Large intestine (tissue), 3 donors: ENCODE data around the gene SNAP91. TPM values are rescaled to one million over a fixed set of nuclear protein-coding genes. Genes with fewer than 3 reads are reported as not detected.
"Not testable (repeated sequence)": the region's sequence is repeated elsewhere in the genome, so short reads cannot be mapped to it uniquely, and the experiment has no call there.

Source experiments
- DNase-seq, 2 donors: peaks; one replicate each; pipeline versions ENCODE4 v3.0.0 to v3.0.0-alpha.2; 2013
- H3K27ac ChIP-seq: one replicate; pipeline ENCODE4 v1.5.1; 2013; ENCODE audit warnings: low read length
- H3K27me3 ChIP-seq: 2 replicates; pipeline ENCODE4 v1.6.1; 2013; ENCODE audit warnings: low read length; ENCODE audit not compliant: control insufficient read depth, insufficient read depth
- H3K36me3 ChIP-seq: 2 replicates; pipeline ENCODE4 v1.6.1; 2013; ENCODE audit warnings: low read length; ENCODE audit not compliant: control insufficient read depth, insufficient read depth
- H3K4me1 ChIP-seq: one replicate; pipeline ENCODE4 v1.6.1; 2013; ENCODE audit warnings: low read length; ENCODE audit not compliant: control insufficient read depth, insufficient read depth
- H3K4me3 ChIP-seq: one replicate; pipeline ENCODE4 v1.5.1; 2013; ENCODE audit warnings: low read length
- H3K9me3 ChIP-seq: one replicate; pipeline ENCODE4 v1.6.1; 2013; ENCODE audit warnings: mild to moderate bottlenecking, low read depth, low read length, moderate library complexity; ENCODE audit not compliant: control insufficient read depth
- WGBS: methylation state at CpG from one replicate; pipeline ENCODE4 v1.1.5; 2013; ENCODE audit warnings: low lambda C conversion rate; ENCODE audit not compliant: insufficient coverage; 5-methylcytosine and 5-hydroxymethylcytosine counted together
- polyA plus RNA-seq: library from polyadenylated mRNA; unstranded; fragments of 120-200 nt; gene quantifications from one replicate; pipeline ENCODE4 v1.2.1, GENCODE V29; 2013

SNAP91 gene
- polyA plus RNA-seq, 1 donor: 4.9 TPM

DNA sequence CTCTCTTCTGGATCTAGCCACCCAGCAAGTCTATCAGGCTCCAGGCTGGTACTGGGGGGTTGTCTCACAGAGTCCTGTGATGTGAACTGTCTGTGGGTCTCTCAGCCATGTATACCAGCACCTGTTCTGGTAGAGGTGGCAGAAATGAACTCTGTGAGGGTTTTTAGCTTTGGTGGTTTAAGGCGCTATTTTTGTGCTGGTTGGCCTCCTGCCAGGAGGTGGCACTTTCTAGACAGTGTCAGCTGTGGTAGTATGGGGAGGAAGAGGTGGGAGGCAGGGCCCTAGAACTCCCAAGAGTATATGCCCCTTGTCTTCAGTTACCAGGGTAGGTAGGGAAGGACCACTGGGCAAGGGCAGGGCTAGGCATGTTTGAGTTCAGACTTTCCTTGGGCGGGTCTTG, 75.8 kb downstream of the SNAP91 start:
- WGBS: no CpG with 5 or more reads among the region's 2 CpGs

GRCh38 chr6:83629908-83630307, 79.0 kb downstream of the SNAP91 start:
- not testable (repeated sequence) for H3K27ac ChIP-seq, H3K27me3 ChIP-seq, DNase-seq, H3K4me1 ChIP-seq, H3K4me3 ChIP-seq, H3K36me3 ChIP-seq, H3K9me3 ChIP-seq
- 96% methylated on average over 4 of the region's 4 CpGs for WGBS

More for the DNA sequence above, 75.8 kb downstream of the SNAP91 start:
- no peaks in the 10 kb centered on the region for H3K9me3 ChIP-seq
- H3K27ac ChIP-seq: no peak overlapping the region
- no peaks in the 10 kb centered on the region for H3K27me3 ChIP-seq
- no peaks in the 10 kb centered on the region for H3K36me3 ChIP-seq
- no peaks in the 10 kb centered on the region for H3K4me1 ChIP-seq
- no peak overlapping the region for H3K4me3 ChIP-seq
- no peak for DNase-seq

- Histone ChIP-seq H3K27ac (no peak overlapping the region), H3K4me3 (no peak overlapping the region), H3K27me3 (no peaks in the 10 kb centered on the region), H3K4me1 (no peaks in the 10 kb centered on the region), H3K9me3 (no peaks in the 10 kb centered on the region), H3K36me3 (no peaks in the 10 kb centered on the region)
- peak in 1 of 2 donors; percentile 10 for DNase-seq
- WGBS: 67% methylated on average over 1 of the region's 6 CpGs
Measured at GRCh38 chr6:83615025-83615999, 93.6 kb downstream of the SNAP91 start.

GRCh38 chr6:83613378-83613777, 95.5 kb downstream of the SNAP91 start:
- H3K27me3 ChIP-seq: no peaks in the 10 kb centered on the region
- no CpG with 5 or more reads among the region's 4 CpGs for WGBS

DNA sequence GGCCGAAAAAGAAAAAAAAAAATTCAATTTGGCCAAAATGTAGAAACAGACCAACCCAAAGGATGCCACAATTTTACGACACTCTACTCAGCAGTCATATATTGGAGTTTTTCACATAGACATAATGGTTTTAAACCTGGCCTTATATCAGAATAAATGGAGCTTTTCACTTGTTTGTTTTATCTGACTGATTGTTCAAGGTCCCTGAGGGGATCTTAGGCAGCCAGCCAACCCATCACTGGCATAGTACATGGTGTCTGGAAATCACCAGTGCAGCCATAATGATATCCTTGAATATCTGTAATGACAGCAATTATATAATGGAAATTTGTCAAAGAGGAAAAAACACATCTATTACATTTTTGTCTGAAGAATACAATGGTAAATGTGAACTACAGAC, 99.7 kb downstream of the SNAP91 start:
- no peaks in the 10 kb centered on the region for H3K36me3 ChIP-seq
- no peaks in the 10 kb centered on the region for H3K9me3 ChIP-seq
- no peak for DNase-seq
- H3K4me3 ChIP-seq: no peak overlapping the region
- H3K4me1 ChIP-seq: no peaks in the 10 kb centered on the region
- no peaks in the 10 kb centered on the region for H3K27me3 ChIP-seq
- no peak overlapping the region for H3K27ac ChIP-seq
- whole genome bisulfite sequencing: 80% methylated on average over 2 of the region's 2 CpGs

More at GRCh38 chr6:83613378-83613777, 95.5 kb downstream of the SNAP91 start:
- Histone ChIP-seq H3K36me3 (no peaks in the 10 kb centered on the region), H3K4me3 (no peak overlapping the region), H3K9me3 (no peaks in the 10 kb centered on the region), H3K27ac (no peak overlapping the region), H3K4me1 (no peaks in the 10 kb centered on the region)
- DNase-seq: no peak

GRCh38 chr6:83605517-83605916, 103.4 kb downstream of the SNAP91 start:
- H3K9me3 ChIP-seq: no peaks in the 10 kb centered on the region
- no peak for DNase-seq
- no peaks in the 10 kb centered on the region for H3K4me1 ChIP-seq
- WGBS: 60% methylated on average over 1 of the region's 1 CpG
- no peak overlapping the region for H3K4me3 ChIP-seq
- no peak overlapping the region for H3K27ac ChIP-seq
- H3K36me3 ChIP-seq: no peaks in the 10 kb centered on the region
- no peaks in the 10 kb centered on the region for H3K27me3 ChIP-seq

- Histone ChIP-seq H3K9me3 (no peaks in the 10 kb centered on the region), H3K4me3 (no peak overlapping the region), H3K36me3 (no peaks in the 10 kb centered on the region), H3K27ac (no peak overlapping the region), H3K4me1 (no peaks in the 10 kb centered on the region), H3K27me3 (no peaks in the 10 kb centered on the region)
- no peak for DNase-seq
- WGBS: 89% methylated on average over 2 of the region's 2 CpGs
Measured at GRCh38 chr6:83603551-83603950, 105.3 kb downstream of the SNAP91 start.

- no peak overlapping the region for H3K27ac ChIP-seq
- no peaks in the 10 kb centered on the region for H3K36me3 ChIP-seq
- H3K4me3 ChIP-seq: no peak overlapping the region
- no peaks in the 10 kb centered on the region for H3K27me3 ChIP-seq
- H3K4me1 ChIP-seq: no peaks in the 10 kb centered on the region
- no peaks in the 10 kb centered on the region for H3K9me3 ChIP-seq
- 70% methylated on average over 2 of the region's 3 CpGs for WGBS
- no peak for DNase-seq
Measured at GRCh38 chr6:83601119-83601518, 107.8 kb downstream of the SNAP91 start.

GRCh38 chr6:83600459-83600858, 108.4 kb downstream of the SNAP91 start:
- Histone ChIP-seq H3K27ac (no peak overlapping the region), H3K4me1 (no peaks in the 10 kb centered on the region), H3K9me3 (no peaks in the 10 kb centered on the region), H3K36me3 (no peaks in the 10 kb centered on the region), H3K27me3 (no peaks in the 10 kb centered on the region), H3K4me3 (no peak overlapping the region)
- no peak for DNase-seq
- no CpG with 5 or more reads among the region's 1 CpG for WGBS

DNA sequence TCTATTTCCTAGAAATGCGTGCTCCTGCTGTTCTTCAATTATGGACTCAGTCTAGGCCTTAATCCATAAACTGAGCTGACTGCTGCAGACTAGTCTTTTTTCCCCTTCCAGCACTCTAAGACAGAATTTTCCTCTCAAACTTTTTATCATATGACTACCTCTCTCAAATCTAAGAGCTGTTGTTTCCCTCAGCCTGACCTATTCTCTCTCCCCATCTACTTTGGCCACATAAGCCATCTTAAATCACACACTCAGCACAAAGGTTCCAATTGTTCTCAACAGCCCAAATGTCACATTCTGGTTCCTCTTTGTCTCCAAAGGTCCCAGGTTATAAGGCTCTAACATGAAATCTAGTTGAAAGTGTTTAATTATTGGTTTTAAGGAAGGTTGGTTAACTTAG, 111.4 kb downstream of the SNAP91 start:
- WGBS: no CpG with 5 or more reads among the region's 1 CpG

GRCh38 chr6:83597051-83597450, 111.8 kb downstream of the SNAP91 start:
- Histone ChIP-seq H3K36me3 (no peaks in the 10 kb centered on the region), H3K27me3 (no peaks in the 10 kb centered on the region), H3K9me3 (no peaks in the 10 kb centered on the region), H3K27ac (no peak overlapping the region), H3K4me3 (no peak overlapping the region), H3K4me1 (no peaks in the 10 kb centered on the region)
- no CpG with 5 or more reads among the region's 1 CpG for WGBS
- DNase-seq: no peak

More for the DNA sequence above, 111.4 kb downstream of the SNAP91 start:
- Histone ChIP-seq H3K9me3 (no peaks in the 10 kb centered on the region), H3K27me3 (no peaks in the 10 kb centered on the region), H3K36me3 (no peaks in the 10 kb centered on the region), H3K4me3 (no peak overlapping the region), H3K27ac (no peak overlapping the region), H3K4me1 (no peaks in the 10 kb centered on the region)
- no peak for DNase-seq
